ENCODE data around the gene CDK15. TPM values are rescaled to one million over a fixed set of nuclear protein-coding genes. Genes with fewer than 3 reads are reported as not detected.

Gene CDK15
- total and polyA plus RNA-seq, 9 of the 15 experiments (the other 6 are each of a cell fraction or from before 2014, with no cell fraction given), result not detected

DNA sequence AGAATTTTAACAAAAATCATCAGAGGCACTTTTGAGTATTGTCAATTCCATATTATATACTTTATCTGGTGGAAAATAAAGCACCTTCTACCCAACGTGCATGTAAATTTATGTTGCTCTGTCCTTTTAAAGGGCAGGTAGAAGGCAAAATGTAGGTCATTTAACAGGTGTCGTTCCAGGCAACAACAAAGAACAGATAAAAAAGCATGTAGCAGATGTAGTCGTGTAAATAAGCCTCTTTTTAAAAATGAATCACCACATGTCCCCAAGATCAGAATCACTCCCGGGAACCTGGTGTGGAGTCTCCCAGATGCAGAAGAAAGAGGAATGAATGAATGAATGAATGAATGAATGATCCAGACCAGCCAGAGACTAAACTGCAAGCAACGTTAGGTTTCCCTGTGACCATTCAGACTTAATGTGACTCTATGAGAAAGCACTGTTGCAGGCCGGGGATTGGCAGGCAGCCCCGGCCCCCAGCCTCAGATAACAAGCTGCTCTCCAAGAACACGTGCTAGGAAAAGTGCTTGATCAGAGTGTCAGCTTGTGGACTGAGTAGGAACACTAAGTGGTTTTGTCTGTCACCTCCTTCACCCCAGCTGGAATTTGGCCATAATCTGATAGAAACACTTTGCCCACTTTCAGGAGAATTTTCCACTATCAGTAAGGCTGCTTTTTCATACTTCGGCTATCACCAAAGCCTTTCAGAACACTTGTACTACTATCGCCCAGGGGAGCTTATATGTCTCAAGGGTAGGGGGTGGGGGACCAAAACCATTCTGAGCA, 100.6 kb downstream of the CDK15 start (continued):
- TF ChIP-seq BCLAF1 (IDR thresholded peaks at IDR 0.05; ENCODE audit: borderline replicate concordance in 1 of 2, control insufficient read depth in 1 of 2, low read depth in 2 of 2, low read length in 1 of 2) (no peak), BHLHE40 (IDR thresholded peaks at IDR 0.05; ENCODE audit: low read length) (peak; percentile 87), ZNF77 (CRISPR knock-in tag; IDR thresholded peaks at IDR 0.05) (no peak), ZNF121 (CRISPR knock-in tag; conservative IDR thresholded peaks at IDR 0.05) (no peak), RBM15 (IDR thresholded peaks at IDR 0.05; ENCODE audit: insufficient read depth, low read length) (no peak)
- TF ChIP-seq, protein P1, sequence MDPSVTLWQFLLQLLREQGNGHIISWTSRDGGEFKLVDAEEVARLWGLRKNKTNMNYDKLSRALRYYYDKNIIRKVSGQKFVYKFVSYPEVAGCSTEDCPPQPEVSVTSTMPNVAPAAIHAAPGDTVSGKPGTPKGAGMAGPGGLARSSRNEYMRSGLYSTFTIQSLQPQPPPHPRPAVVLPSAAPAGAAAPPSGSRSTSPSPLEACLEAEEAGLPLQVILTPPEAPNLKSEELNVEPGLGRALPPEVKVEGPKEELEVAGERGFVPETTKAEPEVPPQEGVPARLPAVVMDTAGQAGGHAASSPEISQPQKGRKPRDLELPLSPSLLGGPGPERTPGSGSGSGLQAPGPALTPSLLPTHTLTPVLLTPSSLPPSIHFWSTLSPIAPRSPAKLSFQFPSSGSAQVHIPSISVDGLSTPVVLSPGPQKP (CRISPR knock-in tag; IDR thresholded peaks at IDR 0.05), result no peak
- TF ChIP-seq, protein P2, sequence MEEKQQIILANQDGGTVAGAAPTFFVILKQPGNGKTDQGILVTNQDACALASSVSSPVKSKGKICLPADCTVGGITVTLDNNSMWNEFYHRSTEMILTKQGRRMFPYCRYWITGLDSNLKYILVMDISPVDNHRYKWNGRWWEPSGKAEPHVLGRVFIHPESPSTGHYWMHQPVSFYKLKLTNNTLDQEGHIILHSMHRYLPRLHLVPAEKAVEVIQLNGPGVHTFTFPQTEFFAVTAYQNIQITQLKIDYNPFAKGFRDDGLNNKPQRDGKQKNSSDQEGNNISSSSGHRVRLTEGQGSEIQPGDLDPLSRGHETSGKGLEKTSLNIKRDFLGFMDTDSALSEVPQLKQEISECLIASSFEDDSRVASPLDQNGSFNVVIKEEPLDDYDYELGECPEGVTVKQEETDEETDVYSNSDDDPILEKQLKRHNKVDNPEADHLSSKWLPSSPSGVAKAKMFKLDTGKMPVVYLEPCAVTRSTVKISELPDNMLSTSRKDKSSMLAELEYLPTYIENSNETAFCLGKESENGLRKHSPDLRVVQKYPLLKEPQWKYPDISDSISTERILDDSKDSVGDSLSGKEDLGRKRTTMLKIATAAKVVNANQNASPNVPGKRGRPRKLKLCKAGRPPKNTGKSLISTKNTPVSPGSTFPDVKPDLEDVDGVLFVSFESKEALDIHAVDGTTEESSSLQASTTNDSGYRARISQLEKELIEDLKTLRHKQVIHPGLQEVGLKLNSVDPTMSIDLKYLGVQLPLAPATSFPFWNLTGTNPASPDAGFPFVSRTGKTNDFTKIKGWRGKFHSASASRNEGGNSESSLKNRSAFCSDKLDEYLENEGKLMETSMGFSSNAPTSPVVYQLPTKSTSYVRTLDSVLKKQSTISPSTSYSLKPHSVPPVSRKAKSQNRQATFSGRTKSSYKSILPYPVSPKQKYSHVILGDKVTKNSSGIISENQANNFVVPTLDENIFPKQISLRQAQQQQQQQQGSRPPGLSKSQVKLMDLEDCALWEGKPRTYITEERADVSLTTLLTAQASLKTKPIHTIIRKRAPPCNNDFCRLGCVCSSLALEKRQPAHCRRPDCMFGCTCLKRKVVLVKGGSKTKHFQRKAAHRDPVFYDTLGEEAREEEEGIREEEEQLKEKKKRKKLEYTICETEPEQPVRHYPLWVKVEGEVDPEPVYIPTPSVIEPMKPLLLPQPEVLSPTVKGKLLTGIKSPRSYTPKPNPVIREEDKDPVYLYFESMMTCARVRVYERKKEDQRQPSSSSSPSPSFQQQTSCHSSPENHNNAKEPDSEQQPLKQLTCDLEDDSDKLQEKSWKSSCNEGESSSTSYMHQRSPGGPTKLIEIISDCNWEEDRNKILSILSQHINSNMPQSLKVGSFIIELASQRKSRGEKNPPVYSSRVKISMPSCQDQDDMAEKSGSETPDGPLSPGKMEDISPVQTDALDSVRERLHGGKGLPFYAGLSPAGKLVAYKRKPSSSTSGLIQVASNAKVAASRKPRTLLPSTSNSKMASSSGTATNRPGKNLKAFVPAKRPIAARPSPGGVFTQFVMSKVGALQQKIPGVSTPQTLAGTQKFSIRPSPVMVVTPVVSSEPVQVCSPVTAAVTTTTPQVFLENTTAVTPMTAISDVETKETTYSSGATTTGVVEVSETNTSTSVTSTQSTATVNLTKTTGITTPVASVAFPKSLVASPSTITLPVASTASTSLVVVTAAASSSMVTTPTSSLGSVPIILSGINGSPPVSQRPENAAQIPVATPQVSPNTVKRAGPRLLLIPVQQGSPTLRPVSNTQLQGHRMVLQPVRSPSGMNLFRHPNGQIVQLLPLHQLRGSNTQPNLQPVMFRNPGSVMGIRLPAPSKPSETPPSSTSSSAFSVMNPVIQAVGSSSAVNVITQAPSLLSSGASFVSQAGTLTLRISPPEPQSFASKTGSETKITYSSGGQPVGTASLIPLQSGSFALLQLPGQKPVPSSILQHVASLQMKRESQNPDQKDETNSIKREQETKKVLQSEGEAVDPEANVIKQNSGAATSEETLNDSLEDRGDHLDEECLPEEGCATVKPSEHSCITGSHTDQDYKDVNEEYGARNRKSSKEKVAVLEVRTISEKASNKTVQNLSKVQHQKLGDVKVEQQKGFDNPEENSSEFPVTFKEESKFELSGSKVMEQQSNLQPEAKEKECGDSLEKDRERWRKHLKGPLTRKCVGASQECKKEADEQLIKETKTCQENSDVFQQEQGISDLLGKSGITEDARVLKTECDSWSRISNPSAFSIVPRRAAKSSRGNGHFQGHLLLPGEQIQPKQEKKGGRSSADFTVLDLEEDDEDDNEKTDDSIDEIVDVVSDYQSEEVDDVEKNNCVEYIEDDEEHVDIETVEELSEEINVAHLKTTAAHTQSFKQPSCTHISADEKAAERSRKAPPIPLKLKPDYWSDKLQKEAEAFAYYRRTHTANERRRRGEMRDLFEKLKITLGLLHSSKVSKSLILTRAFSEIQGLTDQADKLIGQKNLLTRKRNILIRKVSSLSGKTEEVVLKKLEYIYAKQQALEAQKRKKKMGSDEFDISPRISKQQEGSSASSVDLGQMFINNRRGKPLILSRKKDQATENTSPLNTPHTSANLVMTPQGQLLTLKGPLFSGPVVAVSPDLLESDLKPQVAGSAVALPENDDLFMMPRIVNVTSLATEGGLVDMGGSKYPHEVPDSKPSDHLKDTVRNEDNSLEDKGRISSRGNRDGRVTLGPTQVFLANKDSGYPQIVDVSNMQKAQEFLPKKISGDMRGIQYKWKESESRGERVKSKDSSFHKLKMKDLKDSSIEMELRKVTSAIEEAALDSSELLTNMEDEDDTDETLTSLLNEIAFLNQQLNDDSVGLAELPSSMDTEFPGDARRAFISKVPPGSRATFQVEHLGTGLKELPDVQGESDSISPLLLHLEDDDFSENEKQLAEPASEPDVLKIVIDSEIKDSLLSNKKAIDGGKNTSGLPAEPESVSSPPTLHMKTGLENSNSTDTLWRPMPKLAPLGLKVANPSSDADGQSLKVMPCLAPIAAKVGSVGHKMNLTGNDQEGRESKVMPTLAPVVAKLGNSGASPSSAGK (IDR thresholded peaks at IDR 0.05), result peak; percentile 56
- TF ChIP-seq, protein P3, sequence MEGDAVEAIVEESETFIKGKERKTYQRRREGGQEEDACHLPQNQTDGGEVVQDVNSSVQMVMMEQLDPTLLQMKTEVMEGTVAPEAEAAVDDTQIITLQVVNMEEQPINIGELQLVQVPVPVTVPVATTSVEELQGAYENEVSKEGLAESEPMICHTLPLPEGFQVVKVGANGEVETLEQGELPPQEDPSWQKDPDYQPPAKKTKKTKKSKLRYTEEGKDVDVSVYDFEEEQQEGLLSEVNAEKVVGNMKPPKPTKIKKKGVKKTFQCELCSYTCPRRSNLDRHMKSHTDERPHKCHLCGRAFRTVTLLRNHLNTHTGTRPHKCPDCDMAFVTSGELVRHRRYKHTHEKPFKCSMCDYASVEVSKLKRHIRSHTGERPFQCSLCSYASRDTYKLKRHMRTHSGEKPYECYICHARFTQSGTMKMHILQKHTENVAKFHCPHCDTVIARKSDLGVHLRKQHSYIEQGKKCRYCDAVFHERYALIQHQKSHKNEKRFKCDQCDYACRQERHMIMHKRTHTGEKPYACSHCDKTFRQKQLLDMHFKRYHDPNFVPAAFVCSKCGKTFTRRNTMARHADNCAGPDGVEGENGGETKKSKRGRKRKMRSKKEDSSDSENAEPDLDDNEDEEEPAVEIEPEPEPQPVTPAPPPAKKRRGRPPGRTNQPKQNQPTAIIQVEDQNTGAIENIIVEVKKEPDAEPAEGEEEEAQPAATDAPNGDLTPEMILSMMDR (IDR thresholded peaks at IDR 0.05 in 2 of 3, conservative IDR thresholded peaks at IDR 0.05 in 1 of 3; ENCODE audit: insufficient read depth in 2 of 3, low read depth in 1 of 3, low read length in 3 of 3), result no peak

Measured in K562 (cell line).